A549 treated with GW870086 at 1 μM for 4 hours (cell line): ENCODE data around the gene DPT. TPM values are rescaled to one million over a fixed set of nuclear protein-coding genes. Genes with fewer than 3 reads are reported as not detected.

ENCODE experiments used
- total RNA-seq: library from RNA; stranded (reverse); fragments of 200-300 nt; extraction: Qiagen RNA extraction; gene quantifications from 5 replicates; pipeline ENCODE4 v1.2.3, GENCODE V29; 2022; ENCODE audit warnings: low read depth

Gene DPT
- total RNA-seq, result not detected in 5 replicates

DNA sequence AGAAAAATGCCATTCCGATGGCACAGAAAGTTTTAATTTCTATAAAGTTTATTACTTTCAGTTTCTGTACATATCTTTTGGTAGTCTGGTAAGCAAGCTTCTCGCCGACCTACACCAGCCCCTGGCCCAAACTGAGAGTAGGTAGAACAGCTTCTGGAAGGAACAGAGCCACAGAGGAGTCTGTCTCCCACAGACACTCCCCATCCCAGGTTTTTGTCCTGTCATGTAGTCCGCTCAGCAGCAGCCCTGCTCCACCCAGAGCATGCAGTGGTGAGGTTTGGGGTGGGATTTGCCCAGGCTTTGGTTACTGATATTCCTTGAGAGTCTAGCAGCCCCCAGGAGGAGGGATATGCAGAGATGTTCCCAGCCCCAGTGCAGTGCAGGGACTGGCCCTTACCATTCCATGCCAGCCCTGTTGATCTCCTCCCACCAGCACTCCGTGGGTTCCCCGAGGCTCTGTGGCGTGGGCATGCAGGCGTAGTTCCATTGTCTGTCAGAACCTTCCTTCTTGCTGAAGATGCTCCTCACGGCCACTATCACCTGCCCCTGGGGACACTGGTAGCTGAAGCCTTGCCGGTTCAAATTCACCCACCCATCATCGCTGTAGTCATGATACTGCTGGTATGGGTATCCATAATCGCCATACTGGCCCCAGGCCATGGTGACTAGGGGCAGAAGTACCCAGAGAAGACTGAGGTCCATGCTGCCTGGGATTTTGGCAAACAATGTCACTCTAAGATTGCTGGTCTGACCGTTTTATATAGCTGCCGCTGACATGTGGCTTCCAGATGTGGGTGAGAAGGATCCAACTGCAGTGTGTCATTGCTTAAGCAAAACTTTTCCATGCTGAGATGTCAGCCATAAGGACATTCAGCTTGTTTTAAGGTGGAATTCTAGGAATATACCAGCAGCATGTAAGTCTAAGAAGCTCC, at the start of gene DPT:
Gene DPT, minus strand, starts transcription at position 734 of the 932 bp plus-strand sequence. Its CDS starts 32 bp downstream, at position 702.

Other genes starting within 250 kb of the DPT start
- gene XCL2, start 185.2 kb downstream of the DPT start, total RNA-seq, result not detected in 5 replicates
- gene XCL1, start 152.6 kb downstream of the DPT start, total RNA-seq, result not detected in 5 replicates